ENCODE results near the gene CHRNA1.
A peak's percentile ranks its signal among the peaks of the same experiment; 100 is the strongest.

Gene CHRNA1

GRCh38 chr2:174740721-174741120 lies 23.6 kb downstream of the CHRNA1 start:
- no peak for DNase-seq (ENCODE audit: low read depth)
- TF ChIP-seq, protein P1, sequence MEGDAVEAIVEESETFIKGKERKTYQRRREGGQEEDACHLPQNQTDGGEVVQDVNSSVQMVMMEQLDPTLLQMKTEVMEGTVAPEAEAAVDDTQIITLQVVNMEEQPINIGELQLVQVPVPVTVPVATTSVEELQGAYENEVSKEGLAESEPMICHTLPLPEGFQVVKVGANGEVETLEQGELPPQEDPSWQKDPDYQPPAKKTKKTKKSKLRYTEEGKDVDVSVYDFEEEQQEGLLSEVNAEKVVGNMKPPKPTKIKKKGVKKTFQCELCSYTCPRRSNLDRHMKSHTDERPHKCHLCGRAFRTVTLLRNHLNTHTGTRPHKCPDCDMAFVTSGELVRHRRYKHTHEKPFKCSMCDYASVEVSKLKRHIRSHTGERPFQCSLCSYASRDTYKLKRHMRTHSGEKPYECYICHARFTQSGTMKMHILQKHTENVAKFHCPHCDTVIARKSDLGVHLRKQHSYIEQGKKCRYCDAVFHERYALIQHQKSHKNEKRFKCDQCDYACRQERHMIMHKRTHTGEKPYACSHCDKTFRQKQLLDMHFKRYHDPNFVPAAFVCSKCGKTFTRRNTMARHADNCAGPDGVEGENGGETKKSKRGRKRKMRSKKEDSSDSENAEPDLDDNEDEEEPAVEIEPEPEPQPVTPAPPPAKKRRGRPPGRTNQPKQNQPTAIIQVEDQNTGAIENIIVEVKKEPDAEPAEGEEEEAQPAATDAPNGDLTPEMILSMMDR (IDR thresholded peaks at IDR 0.05; ENCODE audit: insufficient read depth, low read depth, low read length, missing control alignments), result no peak
- no peak overlapping the region for H3K4me3 ChIP-seq (ENCODE audit: low read length)

DNA sequence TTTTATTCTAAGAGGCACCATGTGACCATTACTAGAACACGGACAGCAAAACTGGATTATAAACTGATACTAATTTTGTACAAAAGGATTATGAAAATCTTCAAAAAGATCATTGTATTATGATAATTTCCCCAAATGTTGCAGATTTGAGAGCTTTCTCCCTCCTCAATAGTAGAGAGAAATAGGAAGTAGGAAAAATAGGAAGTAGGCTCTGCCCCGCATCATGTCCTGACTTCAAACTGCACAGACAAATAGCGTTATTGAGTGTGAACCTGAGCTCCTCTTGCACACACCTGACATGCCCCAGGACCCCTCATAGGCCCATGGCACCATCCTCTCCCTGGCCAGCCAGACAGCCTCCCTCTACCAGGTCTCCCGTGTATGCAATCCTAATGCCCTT lies 25.4 kb downstream of the CHRNA1 start:
- H3K4me3 ChIP-seq (ENCODE audit: low read length), result no peak overlapping the region
- TF ChIP-seq, protein P1 (IDR thresholded peaks at IDR 0.05; ENCODE audit: insufficient read depth, low read depth, low read length, missing control alignments), result no peak
- DNase-seq (ENCODE audit: low read depth), result no peak

GRCh38 chr2:174731546-174731945 lies 32.7 kb downstream of the CHRNA1 start:
- TF ChIP-seq, protein P1 (IDR thresholded peaks at IDR 0.05; ENCODE audit: insufficient read depth, low read depth, low read length, missing control alignments), result no peak
- no peak for DNase-seq (ENCODE audit: low read depth)
- no peak overlapping the region for H3K4me3 ChIP-seq (ENCODE audit: low read length)

DNA sequence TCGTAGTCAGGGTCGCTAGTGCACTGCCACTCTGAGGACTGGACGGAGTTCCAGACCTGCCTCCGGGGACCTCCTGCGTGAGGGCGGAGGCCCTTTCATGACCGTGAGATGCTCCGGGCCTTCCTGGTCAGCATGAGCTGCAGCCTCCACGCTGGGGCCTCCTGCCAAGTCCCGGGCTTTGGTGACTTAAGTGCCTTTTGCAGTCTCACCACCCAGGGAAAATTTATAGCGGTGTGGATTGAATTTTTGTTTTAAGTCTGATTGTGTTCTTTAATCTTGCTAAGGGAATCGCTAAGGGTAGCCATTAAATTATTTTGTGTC lies 33.6 kb downstream of the CHRNA1 start:
- H3K4me3 ChIP-seq (ENCODE audit: low read length), result no peak overlapping the region
- DNase-seq (ENCODE audit: low read depth), result no peak
- TF ChIP-seq, protein P1 (IDR thresholded peaks at IDR 0.05; ENCODE audit: insufficient read depth, low read depth, low read length, missing control alignments), result no peak

- DNase-seq (ENCODE audit: low read depth), result peak; percentile 18
- TF ChIP-seq, protein P1 (IDR thresholded peaks at IDR 0.05; ENCODE audit: insufficient read depth, low read depth, low read length, missing control alignments), result no peak
- H3K4me3 ChIP-seq (ENCODE audit: low read length), result peak overlapping the region; percentile 11
Observed at GRCh38 chr2:174729797-174730697, 34.2 kb downstream of the CHRNA1 start.

DNA sequence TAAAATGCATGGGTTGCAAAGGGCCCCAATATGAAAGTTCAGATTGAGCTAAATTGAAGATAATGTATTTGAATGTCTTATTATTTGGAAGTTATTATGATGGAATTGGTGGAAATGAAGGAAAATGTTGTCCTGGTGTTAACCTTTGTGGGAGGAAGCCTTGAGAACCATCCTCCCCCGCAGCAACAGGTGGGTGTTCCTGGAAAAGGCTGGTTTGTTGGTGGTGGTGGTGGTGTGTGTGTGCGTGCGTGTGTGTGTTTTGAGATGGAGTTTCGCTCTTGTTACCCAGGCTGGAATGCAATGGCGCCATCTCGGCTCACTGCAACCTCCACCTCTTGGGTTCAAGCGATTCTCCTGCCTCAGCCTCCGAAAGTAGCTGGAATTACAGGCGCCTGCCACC lies 36.2 kb downstream of the CHRNA1 start:
- H3K4me3 ChIP-seq (ENCODE audit: low read length), result no peak overlapping the region
- TF ChIP-seq, protein P1 (IDR thresholded peaks at IDR 0.05; ENCODE audit: insufficient read depth, low read depth, low read length, missing control alignments), result no peak
- no peak for DNase-seq (ENCODE audit: low read depth)

GRCh38 chr2:174726212-174726611 lies 38.1 kb downstream of the CHRNA1 start:
- TF ChIP-seq, protein P1 (IDR thresholded peaks at IDR 0.05; ENCODE audit: insufficient read depth, low read depth, low read length, missing control alignments), result no peak
- no peak for DNase-seq (ENCODE audit: low read depth)
- H3K4me3 ChIP-seq (ENCODE audit: low read length), result no peak overlapping the region

All from epithelial cell of esophagus (primary cell).